SK-N-MC (cell line): ENCODE results near the gene CSAG3.

Experiments
- EZH2 ChIP-seq: fragments of 200-600 bp; sonication (generic); IDR thresholded peaks from one replicate; pipeline ENCODE4 v1.6.1; 2017; ENCODE audit warnings: antibody characterized with exemption
- POLR2AphosphoS5 ChIP-seq: IDR thresholded peaks from 2 replicates; pipeline ENCODE4 v1.6.1; 2012; ENCODE audit warnings: mild to moderate bottlenecking, low read depth, low read length, borderline replicate concordance

- no peak for TF ChIP-seq EZH2
- no peak for TF ChIP-seq POLR2AphosphoS5
Observed at GRCh38 chrX:152806035-152806434, 47.0 kb downstream of the CSAG3 start.
